Measurements from ENCODE around the gene OR2G3. TPM values are rescaled to one million over a fixed set of nuclear protein-coding genes. Genes with fewer than 3 reads are reported as not detected.

Gene OR2G3
- polyA plus RNA-seq, 2 of the 4 experiments (the other 2 are of a cell fraction) = not detected

GRCh38 chr1:247639381-247639981 is 34.1 kb downstream of the OR2G3 start:
- no peak overlapping the region for H3K4me3 ChIP-seq
- WGBS (ENCODE audit: missing lambda C conversion rate) = 74% methylated on average over 34 of the region's 55 CpGs
- ChIA-PET CTCF (no interaction called here), POLR2A (no interaction called here)
- TF ChIP-seq KDM5A (IDR thresholded peaks at IDR 0.05) (no peak), CHD4 (IDR thresholded peaks at IDR 0.05; ENCODE audit: borderline replicate concordance) (no peak), FOSL2 (IDR thresholded peaks at IDR 0.05) (no peak), FOSL2 (CRISPR knock-in tag; IDR thresholded peaks at IDR 0.05) (no peak), HEYL (CRISPR knock-in tag; IDR thresholded peaks at IDR 0.05) (no peak), CBX8 (IDR thresholded peaks at IDR 0.05) (no peak), POLR2AphosphoS2 (conservative IDR thresholded peaks at IDR 0.05; ENCODE audit: low read length) (no peak), CEBPB (IDR thresholded peaks at IDR 0.05) (no peak), HDAC2 (IDR thresholded peaks at IDR 0.05) (no peak), RARB (CRISPR knock-in tag; IDR thresholded peaks at IDR 0.05) (no peak), BHLHE40 (IDR thresholded peaks at IDR 0.05; ENCODE audit: low read depth, low read length) (no peak), EHMT2 (IDR thresholded peaks at IDR 0.05; ENCODE audit: low read depth) (no peak), BCL3 (IDR thresholded peaks at IDR 0.05) (no peak), MYC (IDR thresholded peaks at IDR 0.05; ENCODE audit: borderline replicate concordance, low read length) (no peak), GATA3 (IDR thresholded peaks at IDR 0.05; ENCODE audit: borderline replicate concordance) (no peak), SMC3 (IDR thresholded peaks at IDR 0.05) (no peak), ZSCAN20 (CRISPR knock-in tag; IDR thresholded peaks at IDR 0.05) (no peak)
- no peaks in the 10 kb centered on the region for H3K4me1 ChIP-seq
- no peak overlapping the region for H3K27ac ChIP-seq
- ATAC-seq (no peak), FAIRE-seq (no peak), DNase-seq (ENCODE audit: low read depth in 1 of 2, low spot score in 1 of 2) (no peak)
- no peak overlapping the region for H3K4me2 ChIP-seq
- peaks cover 6% of the 10 kb centered on the region; the same call in 1 of the 3 replicates for H3K9me3 ChIP-seq

GRCh38 chr1:247642742-247643141 is 37.4 kb downstream of the OR2G3 start:
- ATAC-seq (no peak), DNase-seq (ENCODE audit: low read depth in 1 of 2, low spot score in 1 of 2) (no peak), FAIRE-seq (no peak)
- CTCF ChIA-PET = no interaction called here
- no peak overlapping the region for H3K4me2 ChIP-seq
- peaks cover under 1% of the 10 kb centered on the region; the same call in 1 of the 3 replicates for H3K9me3 ChIP-seq
- H3K4me1 ChIP-seq = no peaks in the 10 kb centered on the region
- H3K27ac ChIP-seq = no peak overlapping the region
- POLR2A ChIA-PET = no interaction called here
- no peak for TF ChIP-seq E2F6 (IDR thresholded peaks at IDR 0.05; ENCODE audit: borderline replicate concordance, low read depth)
- TF ChIP-seq JUN (IDR thresholded peaks at IDR 0.05) = no peak
- no peak for TF ChIP-seq RARB (CRISPR knock-in tag; IDR thresholded peaks at IDR 0.05)
- TF ChIP-seq TFCP2L1 (CRISPR knock-in tag; IDR thresholded peaks at IDR 0.05) = no peak
- no peak overlapping the region for H3K4me3 ChIP-seq
- 2% methylated on average over 3 of the region's 5 CpGs for WGBS (ENCODE audit: missing lambda C conversion rate)

- no peak for TF ChIP-seq NR3C1 (IDR thresholded peaks at IDR 0.05)
- no peak for TF ChIP-seq ZSCAN20 (CRISPR knock-in tag; IDR thresholded peaks at IDR 0.05)
- no peak for TF ChIP-seq ATOH8 (CRISPR knock-in tag; IDR thresholded peaks at IDR 0.05; ENCODE audit: low read depth)
- no peak for TF ChIP-seq RAD21 (conservative IDR thresholded peaks at IDR 0.05 in 1 of 2, IDR thresholded peaks at IDR 0.05 in 1 of 2)
- TF ChIP-seq HDAC2 (IDR thresholded peaks at IDR 0.05) = no peak
- TF ChIP-seq ZFP36 (IDR thresholded peaks at IDR 0.05; ENCODE audit: borderline replicate concordance, partially characterized antibody) = no peak
- TF ChIP-seq ZC3H11A (IDR thresholded peaks at IDR 0.05) = no peak
- TF ChIP-seq MYC (IDR thresholded peaks at IDR 0.05; ENCODE audit: borderline replicate concordance, low read length) = no peak
- no peak for TF ChIP-seq SMC3 (IDR thresholded peaks at IDR 0.05)
- no peak for TF ChIP-seq FOSL2 (IDR thresholded peaks at IDR 0.05)
- TF ChIP-seq FOSL2 (CRISPR knock-in tag; IDR thresholded peaks at IDR 0.05) = no peak
- no peak for TF ChIP-seq CHD4 (IDR thresholded peaks at IDR 0.05; ENCODE audit: borderline replicate concordance)
- no peak for TF ChIP-seq GATA3 (IDR thresholded peaks at IDR 0.05; ENCODE audit: borderline replicate concordance)
- TF ChIP-seq KDM5A (IDR thresholded peaks at IDR 0.05) = no peak
- TF ChIP-seq TFCP2L1 (CRISPR knock-in tag; IDR thresholded peaks at IDR 0.05) = no peak
- Histone ChIP-seq H3K9me3 (no peaks in the 10 kb centered on the region; the same call in 1 of the 3 replicates), H3K4me1 (no peaks in the 10 kb centered on the region), H3K4me3 (no peak overlapping the region), H3K4me2 (no peak overlapping the region), H3K27ac (no peak overlapping the region)
- CTCF ChIA-PET = no interaction called here
- 7% methylated on average over 4 of the region's 4 CpGs for WGBS (ENCODE audit: missing lambda C conversion rate)
- ATAC-seq = no peak
- POLR2A ChIA-PET = no interaction called here
- no peak for FAIRE-seq
- no peak for DNase-seq (ENCODE audit: low read depth in 1 of 2, low spot score in 1 of 2)
Observed at GRCh38 chr1:247646867-247647266, 41.5 kb downstream of the OR2G3 start.
